ENCODE results near the gene UPP2. TPM values are rescaled to one million over a fixed set of nuclear protein-coding genes. Genes with fewer than 3 reads are reported as not detected.

The UPP2 gene
- total and polyA plus RNA-seq, 5 donors from 2014 or later, result not detected

GRCh38 chr2:158131919-158132566 is 30.4 kb downstream of the UPP2 start:
- H3K4me3 ChIP-seq (ENCODE audit: low read depth, low read length), result no peak overlapping the region
- Mint-ChIP-seq H3K4me3 (no peak overlapping the region), H3K4me1 (no peaks in the 10 kb centered on the region), H3K36me3 (no peaks in the 10 kb centered on the region), H3K27me3 (peaks cover 5% of the 10 kb centered on the region), H3K9me3 (peaks cover 0 to 2% (median 0%) of the 10 kb centered on the region in 7 donors), H3K27ac (no peak overlapping the region)
- no peaks in the 10 kb centered on the region for H3K9me3 ChIP-seq (ENCODE audit: control insufficient read depth in 2 of 2, low read length in 2 of 2)
- ATAC-seq (ENCODE audit: low read depth in 2 of 2), result no peak
- no peaks in the 10 kb centered on the region for H3K4me1 ChIP-seq (ENCODE audit: control insufficient read depth, insufficient read depth, low read length, poor library complexity, severe bottlenecking)
- H3K27ac ChIP-seq (ENCODE audit: insufficient read depth, low read length, poor library complexity, severe bottlenecking), result no peak overlapping the region
- no peaks in the 10 kb centered on the region for H3K27me3 ChIP-seq (ENCODE audit: control insufficient read depth, insufficient read depth, low read length)
- no peak for DNase-seq
- no peaks in the 10 kb centered on the region for H3K36me3 ChIP-seq (ENCODE audit: control insufficient read depth, insufficient read depth, low read length)

GRCh38 chr2:158134055-158134454 is 32.4 kb downstream of the UPP2 start:
- DNase-seq (no peak), ATAC-seq (ENCODE audit: low read depth in 2 of 2) (no peak)
- peaks cover 0 to 2% (median 0%) of the 10 kb centered on the region in 7 donors for H3K9me3 Mint-ChIP-seq
- H3K4me1 Mint-ChIP-seq, result no peaks in the 10 kb centered on the region
- no peak overlapping the region for H3K27ac Mint-ChIP-seq
- no peaks in the 10 kb centered on the region for H3K36me3 ChIP-seq (ENCODE audit: control insufficient read depth, insufficient read depth, low read length)
- no peaks in the 10 kb centered on the region for H3K9me3 ChIP-seq (ENCODE audit: control insufficient read depth in 2 of 2, low read length in 2 of 2)
- H3K4me3 ChIP-seq (ENCODE audit: low read depth, low read length), result no peak overlapping the region
- no peaks in the 10 kb centered on the region for H3K27me3 ChIP-seq (ENCODE audit: control insufficient read depth, insufficient read depth, low read length)
- H3K4me3 Mint-ChIP-seq, result no peak overlapping the region
- H3K36me3 Mint-ChIP-seq, result no peaks in the 10 kb centered on the region
- H3K4me1 ChIP-seq (ENCODE audit: control insufficient read depth, insufficient read depth, low read length, poor library complexity, severe bottlenecking), result no peaks in the 10 kb centered on the region
- no peak overlapping the region for H3K27ac ChIP-seq (ENCODE audit: insufficient read depth, low read length, poor library complexity, severe bottlenecking)
- peaks cover 5% of the 10 kb centered on the region for H3K27me3 Mint-ChIP-seq

- Histone ChIP-seq H3K27me3 (ENCODE audit: control insufficient read depth, insufficient read depth, low read length) (no peaks in the 10 kb centered on the region), H3K4me3 (ENCODE audit: low read depth, low read length) (no peak overlapping the region), H3K9me3 (ENCODE audit: control insufficient read depth in 2 of 2, low read length in 2 of 2) (no peaks in the 10 kb centered on the region), H3K27ac (ENCODE audit: insufficient read depth, low read length, poor library complexity, severe bottlenecking) (no peak overlapping the region), H3K36me3 (ENCODE audit: control insufficient read depth, insufficient read depth, low read length) (no peaks in the 10 kb centered on the region), H3K4me1 (ENCODE audit: control insufficient read depth, insufficient read depth, low read length, poor library complexity, severe bottlenecking) (no peaks in the 10 kb centered on the region)
- Mint-ChIP-seq H3K4me1 (no peaks in the 10 kb centered on the region), H3K36me3 (no peaks in the 10 kb centered on the region), H3K4me3 (no peak overlapping the region), H3K9me3 (peaks cover 0 to 2% (median 0%) of the 10 kb centered on the region in 7 donors), H3K27ac (no peak overlapping the region), H3K27me3 (peaks cover 5% of the 10 kb centered on the region)
- DNase-seq, result no peak
- ATAC-seq (ENCODE audit: low read depth in 2 of 2), result no peak
Observed at GRCh38 chr2:158134655-158135054, 33.0 kb downstream of the UPP2 start.

- H3K4me3 ChIP-seq (ENCODE audit: low read depth, low read length), result no peak overlapping the region
- ATAC-seq (ENCODE audit: low read depth in 2 of 2) (no peak), DNase-seq (no peak)
- H3K27ac ChIP-seq (ENCODE audit: insufficient read depth, low read length, poor library complexity, severe bottlenecking), result no peak overlapping the region
- no peak overlapping the region for H3K27ac Mint-ChIP-seq
- H3K4me3 Mint-ChIP-seq, result no peak overlapping the region
- no peaks in the 10 kb centered on the region for H3K27me3 ChIP-seq (ENCODE audit: control insufficient read depth, insufficient read depth, low read length)
- H3K36me3 Mint-ChIP-seq, result no peaks in the 10 kb centered on the region
- H3K9me3 Mint-ChIP-seq, result peaks cover 0 to 2% (median 0%) of the 10 kb centered on the region in 7 donors
- peaks cover 5% of the 10 kb centered on the region for H3K27me3 Mint-ChIP-seq
- H3K9me3 ChIP-seq (ENCODE audit: control insufficient read depth in 2 of 2, low read length in 2 of 2), result no peaks in the 10 kb centered on the region
- H3K4me1 Mint-ChIP-seq, result no peaks in the 10 kb centered on the region
- no peaks in the 10 kb centered on the region for H3K4me1 ChIP-seq (ENCODE audit: control insufficient read depth, insufficient read depth, low read length, poor library complexity, severe bottlenecking)
- H3K36me3 ChIP-seq (ENCODE audit: control insufficient read depth, insufficient read depth, low read length), result no peaks in the 10 kb centered on the region
Observed at GRCh38 chr2:158135096-158135495, 33.4 kb downstream of the UPP2 start.

GRCh38 chr2:158138255-158138654 is 36.6 kb downstream of the UPP2 start:
- Histone ChIP-seq H3K27me3 (ENCODE audit: control insufficient read depth, insufficient read depth, low read length) (peaks cover 2% of the 10 kb centered on the region), H3K27ac (ENCODE audit: insufficient read depth, low read length, poor library complexity, severe bottlenecking) (no peak overlapping the region), H3K9me3 (ENCODE audit: control insufficient read depth in 2 of 2, low read length in 2 of 2) (no peaks in the 10 kb centered on the region), H3K36me3 (ENCODE audit: control insufficient read depth, insufficient read depth, low read length) (no peaks in the 10 kb centered on the region), H3K4me3 (ENCODE audit: low read depth, low read length) (no peak overlapping the region), H3K4me1 (ENCODE audit: control insufficient read depth, insufficient read depth, low read length, poor library complexity, severe bottlenecking) (no peaks in the 10 kb centered on the region)
- ATAC-seq (ENCODE audit: low read depth in 2 of 2), result no peak
- H3K9me3 Mint-ChIP-seq, result peaks cover 0 to 2% (median 0%) of the 10 kb centered on the region in 7 donors
- no peaks in the 10 kb centered on the region for H3K4me1 Mint-ChIP-seq
- no peak for DNase-seq
- H3K4me3 Mint-ChIP-seq, result no peak overlapping the region
- H3K36me3 Mint-ChIP-seq, result no peaks in the 10 kb centered on the region
- peaks cover under 1% of the 10 kb centered on the region for H3K27me3 Mint-ChIP-seq
- no peak overlapping the region for H3K27ac Mint-ChIP-seq

GRCh38 chr2:158140201-158140600 is 38.5 kb downstream of the UPP2 start:
- no peak overlapping the region for H3K4me3 ChIP-seq (ENCODE audit: low read depth, low read length)
- no peaks in the 10 kb centered on the region for H3K9me3 ChIP-seq (ENCODE audit: control insufficient read depth in 2 of 2, low read length in 2 of 2)
- no peak overlapping the region for H3K27ac ChIP-seq (ENCODE audit: insufficient read depth, low read length, poor library complexity, severe bottlenecking)
- Mint-ChIP-seq H3K4me3 (no peak overlapping the region), H3K27me3 (peaks cover 2% of the 10 kb centered on the region), H3K4me1 (no peaks in the 10 kb centered on the region), H3K9me3 (peaks cover 0 to 3% (median 2%) of the 10 kb centered on the region in 7 donors), H3K36me3 (no peaks in the 10 kb centered on the region), H3K27ac (no peak overlapping the region)
- ATAC-seq (ENCODE audit: low read depth in 2 of 2) (no peak), DNase-seq (no peak)
- H3K36me3 ChIP-seq (ENCODE audit: control insufficient read depth, insufficient read depth, low read length), result no peaks in the 10 kb centered on the region
- peaks cover 2% of the 10 kb centered on the region for H3K27me3 ChIP-seq (ENCODE audit: control insufficient read depth, insufficient read depth, low read length)
- H3K4me1 ChIP-seq (ENCODE audit: control insufficient read depth, insufficient read depth, low read length, poor library complexity, severe bottlenecking), result no peaks in the 10 kb centered on the region

GRCh38 chr2:158142165-158142564 is 40.5 kb downstream of the UPP2 start:
- Mint-ChIP-seq H3K27ac (no peak overlapping the region), H3K27me3 (peaks cover 5% of the 10 kb centered on the region), H3K4me1 (no peaks in the 10 kb centered on the region), H3K9me3 (peaks cover 0 to 4% (median 2%) of the 10 kb centered on the region in 7 donors), H3K36me3 (no peaks in the 10 kb centered on the region), H3K4me3 (no peak overlapping the region)
- DNase-seq (no peak), ATAC-seq (ENCODE audit: low read depth in 2 of 2) (no peak)
- no peaks in the 10 kb centered on the region for H3K9me3 ChIP-seq (ENCODE audit: control insufficient read depth in 2 of 2, low read length in 2 of 2)
- no peaks in the 10 kb centered on the region for H3K36me3 ChIP-seq (ENCODE audit: control insufficient read depth, insufficient read depth, low read length)
- H3K27ac ChIP-seq (ENCODE audit: insufficient read depth, low read length, poor library complexity, severe bottlenecking), result no peak overlapping the region
- H3K4me3 ChIP-seq (ENCODE audit: low read depth, low read length), result no peak overlapping the region
- no peaks in the 10 kb centered on the region for H3K4me1 ChIP-seq (ENCODE audit: control insufficient read depth, insufficient read depth, low read length, poor library complexity, severe bottlenecking)
- peaks cover 2% of the 10 kb centered on the region for H3K27me3 ChIP-seq (ENCODE audit: control insufficient read depth, insufficient read depth, low read length)

All from CD4-positive, CD25-positive, alpha-beta regulatory T cell (primary cell).